ENCODE results near the gene ARHGAP24.

Gene ARHGAP24

DNA sequence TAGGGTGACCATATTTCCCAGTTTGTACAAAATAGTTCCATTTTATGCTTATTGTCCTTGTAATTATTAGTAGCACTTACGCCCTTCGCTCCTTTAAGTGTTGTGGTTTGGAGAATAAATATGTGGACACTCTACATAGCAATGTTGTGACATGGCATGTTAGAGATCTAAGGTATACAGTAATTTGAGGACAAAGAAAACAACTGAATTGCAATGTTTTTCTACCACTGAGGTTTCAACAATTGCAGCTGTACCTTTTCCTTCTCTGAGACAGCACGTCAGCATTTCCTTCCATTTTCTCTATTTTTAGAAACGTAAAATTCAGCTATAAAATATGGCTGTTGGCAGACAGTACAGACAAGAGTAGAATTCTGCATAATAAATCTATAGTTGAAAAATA lies 561.8 kb downstream of the ARHGAP24 start:
- DNase-seq = no peak

GRCh38 chr4:86038037-86038436 lies 563.1 kb downstream of the ARHGAP24 start:
- no peak for DNase-seq

DNA sequence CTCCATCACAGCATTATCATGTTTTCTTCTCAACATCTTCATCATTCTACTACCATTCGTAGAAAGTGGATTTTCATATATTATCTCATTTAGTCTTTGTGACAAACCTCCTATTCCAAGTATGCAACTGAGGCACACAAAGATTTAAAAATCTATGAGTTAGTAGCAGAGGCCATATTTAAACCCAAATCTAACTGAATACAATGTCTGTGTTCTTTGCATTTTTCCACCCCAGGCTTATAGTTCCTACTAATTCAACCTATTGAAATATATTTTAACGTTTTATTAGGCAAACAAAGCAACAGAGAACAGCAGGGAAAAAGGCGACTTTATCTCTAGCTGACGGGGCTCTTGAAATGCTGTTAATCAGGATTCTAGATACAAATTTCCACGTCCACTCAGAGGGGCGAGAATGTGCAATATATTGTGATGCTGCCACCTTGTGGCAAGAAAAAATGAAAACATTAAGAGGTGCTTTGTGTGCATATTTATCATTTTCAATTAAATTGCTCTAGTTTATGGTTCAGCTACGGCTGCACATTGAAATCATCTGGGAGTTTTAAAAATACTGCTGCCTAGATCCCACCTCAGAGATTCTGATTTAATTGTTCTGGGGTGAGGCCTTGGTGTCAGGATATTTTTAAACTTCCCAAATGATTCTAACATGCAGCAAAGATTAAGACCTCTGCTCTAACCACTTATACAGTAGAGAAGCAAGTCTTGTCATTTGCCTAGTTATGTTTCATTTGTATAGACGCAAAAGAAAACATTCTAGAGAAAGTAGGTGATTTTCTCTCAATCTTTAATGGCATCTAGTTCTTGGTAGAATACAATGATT lies 569.0 kb downstream of the ARHGAP24 start:
- no peak for DNase-seq

DNA sequence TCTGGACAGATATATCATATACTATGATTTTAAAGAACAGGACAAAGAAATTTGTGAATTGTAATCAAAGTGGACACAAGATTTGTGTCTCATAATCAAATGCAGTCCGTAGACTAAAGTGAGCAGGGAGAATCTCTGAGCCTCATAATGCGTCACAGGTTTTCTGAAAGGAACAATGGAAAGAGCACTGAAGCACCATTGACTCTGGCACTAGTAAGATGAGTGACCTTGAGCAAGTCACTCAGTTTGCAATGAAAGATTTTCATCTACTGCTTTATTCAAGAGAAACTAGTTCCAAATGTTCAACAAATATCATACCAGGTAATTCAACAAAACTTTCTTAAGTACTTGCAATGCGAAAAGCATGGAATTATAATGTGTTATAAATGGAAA lies 569.6 kb downstream of the ARHGAP24 start:
- no peak for DNase-seq

DNA sequence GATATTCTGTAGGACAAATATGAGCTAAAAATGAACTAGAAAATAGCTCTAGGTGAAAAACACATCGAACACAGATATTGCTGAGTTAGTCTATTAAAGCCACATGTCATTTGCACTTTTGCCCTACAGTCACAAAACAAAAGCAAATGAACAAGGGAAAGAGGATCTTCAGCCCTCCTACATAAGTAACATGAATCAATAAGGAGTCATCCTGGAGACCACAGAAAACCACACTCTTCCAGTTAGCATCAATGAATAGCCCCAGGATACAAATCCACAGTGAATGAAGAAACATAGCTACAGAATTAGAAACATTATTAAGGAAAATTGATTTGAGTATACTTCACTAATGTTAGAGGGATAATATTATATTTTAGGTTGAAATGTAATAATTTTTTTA lies 573.5 kb downstream of the ARHGAP24 start:
- no peak for DNase-seq

GRCh38 chr4:86050496-86050895 lies 575.5 kb downstream of the ARHGAP24 start:
- DNase-seq = no peak

Data from stimulated activated naive CD4-positive, alpha-beta T cell treated with Interleukin-2 at 50 U/mL for 16 hours (primary cell).